ENCODE data around the gene IGLON5.

IGLON5 gene

DNA sequence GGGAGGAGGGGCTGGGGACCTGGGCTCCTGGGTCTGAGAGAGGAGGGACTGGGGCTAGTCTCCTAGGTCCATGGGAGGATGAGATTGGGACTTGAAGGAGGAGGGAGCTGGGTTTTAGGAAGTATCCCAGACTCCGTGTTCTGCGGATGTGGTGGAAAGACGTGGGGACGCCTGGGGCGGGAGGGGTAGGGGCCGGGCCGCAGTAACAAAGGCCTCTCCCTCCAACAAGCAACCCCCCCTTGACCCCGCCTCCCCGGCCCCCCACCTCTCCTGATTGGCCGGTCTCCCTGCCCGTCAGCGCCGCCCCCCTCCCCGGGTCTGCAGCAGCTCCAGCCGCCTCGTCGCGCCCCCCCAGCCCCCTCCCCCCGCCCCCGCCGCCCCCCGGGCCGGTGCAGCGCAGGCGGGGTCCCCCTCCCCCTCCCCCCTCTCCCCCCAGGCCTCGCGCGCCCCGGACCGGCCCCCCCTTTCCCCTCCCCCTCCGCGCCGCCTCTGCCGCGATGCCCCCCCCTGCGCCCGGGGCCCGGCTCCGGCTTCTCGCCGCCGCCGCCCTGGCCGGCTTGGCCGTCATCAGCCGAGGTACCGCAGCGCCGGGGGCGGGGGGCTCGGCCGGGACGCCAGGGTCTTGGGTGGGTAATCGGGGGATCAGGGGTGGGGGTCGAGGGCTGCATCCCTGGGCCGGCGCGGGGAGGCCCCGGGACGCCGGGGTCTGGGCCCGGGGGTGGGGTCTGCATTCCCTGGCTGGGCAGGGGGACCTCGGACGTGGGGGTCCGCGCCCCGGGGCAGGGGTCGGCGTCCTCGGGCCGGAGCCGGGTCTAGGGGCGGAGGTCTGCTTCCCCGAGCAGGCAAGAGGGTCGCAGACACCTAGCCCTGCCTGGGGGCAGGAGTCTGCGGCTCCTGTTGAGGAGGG is at the start of gene IGLON5:
IGLON5 (plus strand) TSS at position 294 of the 907 bp plus-strand sequence; CDS start at position 498, 204 bp downstream.
- TF ChIP-seq, protein P1, sequence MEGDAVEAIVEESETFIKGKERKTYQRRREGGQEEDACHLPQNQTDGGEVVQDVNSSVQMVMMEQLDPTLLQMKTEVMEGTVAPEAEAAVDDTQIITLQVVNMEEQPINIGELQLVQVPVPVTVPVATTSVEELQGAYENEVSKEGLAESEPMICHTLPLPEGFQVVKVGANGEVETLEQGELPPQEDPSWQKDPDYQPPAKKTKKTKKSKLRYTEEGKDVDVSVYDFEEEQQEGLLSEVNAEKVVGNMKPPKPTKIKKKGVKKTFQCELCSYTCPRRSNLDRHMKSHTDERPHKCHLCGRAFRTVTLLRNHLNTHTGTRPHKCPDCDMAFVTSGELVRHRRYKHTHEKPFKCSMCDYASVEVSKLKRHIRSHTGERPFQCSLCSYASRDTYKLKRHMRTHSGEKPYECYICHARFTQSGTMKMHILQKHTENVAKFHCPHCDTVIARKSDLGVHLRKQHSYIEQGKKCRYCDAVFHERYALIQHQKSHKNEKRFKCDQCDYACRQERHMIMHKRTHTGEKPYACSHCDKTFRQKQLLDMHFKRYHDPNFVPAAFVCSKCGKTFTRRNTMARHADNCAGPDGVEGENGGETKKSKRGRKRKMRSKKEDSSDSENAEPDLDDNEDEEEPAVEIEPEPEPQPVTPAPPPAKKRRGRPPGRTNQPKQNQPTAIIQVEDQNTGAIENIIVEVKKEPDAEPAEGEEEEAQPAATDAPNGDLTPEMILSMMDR (conservative IDR thresholded peaks at IDR 0.05; ENCODE audit: low read length): no peak
- no peak within 1 kb of the TSS for H3K4me3 ChIP-seq (ENCODE audit: low read length)
- no peak for DNase-seq (ENCODE audit: low read depth)

GRCh38 chr19:51263808-51264207 is 47.6 kb upstream of the IGLON5 start:
- no peak overlapping the region for H3K4me3 ChIP-seq (ENCODE audit: low read length)
- TF ChIP-seq, protein P1 (conservative IDR thresholded peaks at IDR 0.05; ENCODE audit: low read length): no peak
- DNase-seq (ENCODE audit: low read depth): no peak

- TF ChIP-seq, protein P1 (conservative IDR thresholded peaks at IDR 0.05; ENCODE audit: low read length): no peak
- H3K4me3 ChIP-seq (ENCODE audit: low read length): no peak overlapping the region
- no peak for DNase-seq (ENCODE audit: low read depth)
Observed at GRCh38 chr19:51271067-51271466, 40.4 kb upstream of the IGLON5 start.

- H3K4me3 ChIP-seq (ENCODE audit: low read length): no peak overlapping the region
- TF ChIP-seq, protein P1 (conservative IDR thresholded peaks at IDR 0.05; ENCODE audit: low read length): no peak
- no peak for DNase-seq (ENCODE audit: low read depth)
Observed at GRCh38 chr19:51272183-51272810, 39.1 kb upstream of the IGLON5 start.

GRCh38 chr19:51274049-51274770 is 37.2 kb upstream of the IGLON5 start:
- no peak for DNase-seq (ENCODE audit: low read depth)
- TF ChIP-seq, protein P1 (conservative IDR thresholded peaks at IDR 0.05; ENCODE audit: low read length): no peak

GRCh38 chr19:51277112-51277511 is 34.3 kb upstream of the IGLON5 start:
- H3K4me3 ChIP-seq (ENCODE audit: low read length): no peak overlapping the region
- TF ChIP-seq, protein P1 (conservative IDR thresholded peaks at IDR 0.05; ENCODE audit: low read length): no peak
- DNase-seq (ENCODE audit: low read depth): no peak

More at GRCh38 chr19:51274049-51274770, 37.2 kb upstream of the IGLON5 start:
- H3K4me3 ChIP-seq (ENCODE audit: low read length): no peak overlapping the region
